Measurements from ENCODE around the gene TBC1D22B.

Gene TBC1D22B

GRCh38 chr6:37257634-37258404 is at the start of gene TBC1D22B, which contains the start of gene TMEM217:
Gene TBC1D22B (plus strand): TSS chr6:37257772. CDS start chr6:37257918, 146 bp downstream.
Gene TMEM217 (minus strand): TSS chr6:37258144. CDS start chr6:37219030, 39,114 bp downstream.
- peak within 1 kb of the TSS; percentile 90 for H3K4me3 ChIP-seq (ENCODE audit: low read length)
- H3K4me2 ChIP-seq (ENCODE audit: low read length): peak within 1 kb of the TSS; percentile 83
- peak within 1 kb of the TSS; percentile 43 for H3K27ac ChIP-seq (ENCODE audit: low read depth, low read length)
- peaks cover 3% of the 10 kb centered on the region; the same call in 1 of the 2 replicates for H3F3A ChIP-seq (ENCODE audit: control insufficient read depth, insufficient read depth)
- H3K36me3 ChIP-seq (ENCODE audit: control insufficient read depth, low read length): peaks cover 3% of the 10 kb centered on the region; the same call in 1 of the 2 replicates
- no peaks in the 10 kb centered on the region for H3K9me2 ChIP-seq (replicated peaks; ENCODE audit: control insufficient read depth, low read length)
- H3K27me3 ChIP-seq (ENCODE audit: control insufficient read depth, low read length): no peaks in the 10 kb centered on the region
- H3K79me2 ChIP-seq (ENCODE audit: control insufficient read depth, low read length): peaks cover 46% of the 10 kb centered on the region
- H3K9me3 ChIP-seq (ENCODE audit: control insufficient read depth, insufficient read depth, low read length): no peaks in the 10 kb centered on the region
- no peak for TF ChIP-seq EZH2phosphoT487 (IDR thresholded peaks at IDR 0.05; ENCODE audit: borderline replicate concordance, low read length)
- H4K20me1 ChIP-seq (ENCODE audit: control insufficient read depth, insufficient read depth, low read depth, low read length): no peaks in the 10 kb centered on the region
- peaks cover 24% of the 10 kb centered on the region for H3K4me1 ChIP-seq (ENCODE audit: control insufficient read depth, low read length)

DNA sequence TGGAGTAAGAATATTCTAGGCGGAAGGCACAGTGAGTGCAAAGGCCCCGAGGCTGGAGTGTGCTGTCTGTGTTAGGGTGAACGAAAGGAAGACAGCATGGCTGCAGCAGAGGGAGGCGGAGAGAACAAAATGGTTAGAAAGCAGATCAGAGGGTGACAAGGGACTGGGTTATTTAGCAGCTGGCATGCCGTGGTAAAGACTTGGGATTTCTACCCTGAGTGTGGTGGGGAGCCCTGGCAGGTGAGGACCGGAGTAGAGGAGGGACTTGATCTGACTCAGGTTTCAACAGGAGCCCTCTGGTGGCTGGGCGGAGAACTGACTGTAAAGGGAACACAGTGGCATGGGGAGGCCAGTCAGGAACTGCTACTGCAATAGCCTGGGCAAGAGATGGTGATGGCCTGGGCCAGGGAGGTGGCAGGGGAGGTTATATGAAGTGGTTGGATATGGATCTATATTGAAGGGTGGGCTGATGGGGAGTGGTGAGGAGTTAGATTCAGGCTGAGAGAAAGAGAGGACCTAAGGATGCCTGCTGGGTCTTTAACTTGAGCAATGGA is 49.6 kb upstream of the TBC1D22B start:
- Histone ChIP-seq H3K9me3 (ENCODE audit: control insufficient read depth, insufficient read depth, low read length) (no peaks in the 10 kb centered on the region), H3K4me1 (ENCODE audit: control insufficient read depth, low read length) (peaks cover under 1% of the 10 kb centered on the region), H3K27ac (ENCODE audit: low read depth, low read length) (no peak overlapping the region), H3K9me2 (replicated peaks; ENCODE audit: control insufficient read depth, low read length) (no peaks in the 10 kb centered on the region), H3K4me2 (ENCODE audit: low read length) (no peak overlapping the region), H3K27me3 (ENCODE audit: control insufficient read depth, low read length) (peaks cover 11% of the 10 kb centered on the region), H3K79me2 (ENCODE audit: control insufficient read depth, low read length) (no peaks in the 10 kb centered on the region), H4K20me1 (ENCODE audit: control insufficient read depth, insufficient read depth, low read depth, low read length) (no peaks in the 10 kb centered on the region), H3K4me3 (ENCODE audit: low read length) (no peak overlapping the region), H3K36me3 (ENCODE audit: control insufficient read depth, low read length) (no peaks in the 10 kb centered on the region), H3F3A (ENCODE audit: control insufficient read depth, insufficient read depth) (no peaks in the 10 kb centered on the region)
- TF ChIP-seq EZH2phosphoT487 (IDR thresholded peaks at IDR 0.05; ENCODE audit: borderline replicate concordance, low read length): no peak
- TF ChIP-seq, protein P1, sequence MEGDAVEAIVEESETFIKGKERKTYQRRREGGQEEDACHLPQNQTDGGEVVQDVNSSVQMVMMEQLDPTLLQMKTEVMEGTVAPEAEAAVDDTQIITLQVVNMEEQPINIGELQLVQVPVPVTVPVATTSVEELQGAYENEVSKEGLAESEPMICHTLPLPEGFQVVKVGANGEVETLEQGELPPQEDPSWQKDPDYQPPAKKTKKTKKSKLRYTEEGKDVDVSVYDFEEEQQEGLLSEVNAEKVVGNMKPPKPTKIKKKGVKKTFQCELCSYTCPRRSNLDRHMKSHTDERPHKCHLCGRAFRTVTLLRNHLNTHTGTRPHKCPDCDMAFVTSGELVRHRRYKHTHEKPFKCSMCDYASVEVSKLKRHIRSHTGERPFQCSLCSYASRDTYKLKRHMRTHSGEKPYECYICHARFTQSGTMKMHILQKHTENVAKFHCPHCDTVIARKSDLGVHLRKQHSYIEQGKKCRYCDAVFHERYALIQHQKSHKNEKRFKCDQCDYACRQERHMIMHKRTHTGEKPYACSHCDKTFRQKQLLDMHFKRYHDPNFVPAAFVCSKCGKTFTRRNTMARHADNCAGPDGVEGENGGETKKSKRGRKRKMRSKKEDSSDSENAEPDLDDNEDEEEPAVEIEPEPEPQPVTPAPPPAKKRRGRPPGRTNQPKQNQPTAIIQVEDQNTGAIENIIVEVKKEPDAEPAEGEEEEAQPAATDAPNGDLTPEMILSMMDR (IDR thresholded peaks at IDR 0.05; ENCODE audit: low read depth, low read length, poor library complexity, severe bottlenecking): peak; percentile 90

- Histone ChIP-seq H3F3A (ENCODE audit: control insufficient read depth, insufficient read depth) (no peaks in the 10 kb centered on the region), H3K27me3 (ENCODE audit: control insufficient read depth, low read length) (peaks cover 11% of the 10 kb centered on the region), H3K4me3 (ENCODE audit: low read length) (no peak overlapping the region), H3K4me1 (ENCODE audit: control insufficient read depth, low read length) (no peaks in the 10 kb centered on the region), H3K79me2 (ENCODE audit: control insufficient read depth, low read length) (no peaks in the 10 kb centered on the region), H3K9me3 (ENCODE audit: control insufficient read depth, insufficient read depth, low read length) (no peaks in the 10 kb centered on the region), H3K36me3 (ENCODE audit: control insufficient read depth, low read length) (no peaks in the 10 kb centered on the region), H3K4me2 (ENCODE audit: low read length) (no peak overlapping the region), H3K27ac (ENCODE audit: low read depth, low read length) (no peak overlapping the region), H3K9me2 (replicated peaks; ENCODE audit: control insufficient read depth, low read length) (no peaks in the 10 kb centered on the region), H4K20me1 (ENCODE audit: control insufficient read depth, insufficient read depth, low read depth, low read length) (no peaks in the 10 kb centered on the region)
- no peak for TF ChIP-seq EZH2phosphoT487 (IDR thresholded peaks at IDR 0.05; ENCODE audit: borderline replicate concordance, low read length)
- TF ChIP-seq, protein P1 (IDR thresholded peaks at IDR 0.05; ENCODE audit: low read depth, low read length, poor library complexity, severe bottlenecking): no peak
These were observed 48.8 kb upstream of the TBC1D22B start for GRCh38 chr6:37208793-37209192.

Measured in DOHH2 (cell line).